PC-3 (cell line): ENCODE results near the gene DUSP8.

ENCODE experiments used
- EZH2 ChIP-seq: fragments of 300-600 bp; sonication (generic); IDR thresholded peaks from one replicate; pipeline ENCODE4 v1.6.1; 2017; ENCODE audit warnings: antibody characterized with exemption, mild to moderate bottlenecking, low read length; ENCODE audit not compliant: unreplicated experiment
- TF ChIP-seq, protein P1 (sequence below): fragments of 300-600 bp; sonication (generic); conservative IDR thresholded peaks from 2 replicates; pipeline ENCODE4 v1.5.1; 2017; ENCODE audit warnings: antibody characterized with exemption, low read depth, mild to moderate bottlenecking, low read length

DNA sequence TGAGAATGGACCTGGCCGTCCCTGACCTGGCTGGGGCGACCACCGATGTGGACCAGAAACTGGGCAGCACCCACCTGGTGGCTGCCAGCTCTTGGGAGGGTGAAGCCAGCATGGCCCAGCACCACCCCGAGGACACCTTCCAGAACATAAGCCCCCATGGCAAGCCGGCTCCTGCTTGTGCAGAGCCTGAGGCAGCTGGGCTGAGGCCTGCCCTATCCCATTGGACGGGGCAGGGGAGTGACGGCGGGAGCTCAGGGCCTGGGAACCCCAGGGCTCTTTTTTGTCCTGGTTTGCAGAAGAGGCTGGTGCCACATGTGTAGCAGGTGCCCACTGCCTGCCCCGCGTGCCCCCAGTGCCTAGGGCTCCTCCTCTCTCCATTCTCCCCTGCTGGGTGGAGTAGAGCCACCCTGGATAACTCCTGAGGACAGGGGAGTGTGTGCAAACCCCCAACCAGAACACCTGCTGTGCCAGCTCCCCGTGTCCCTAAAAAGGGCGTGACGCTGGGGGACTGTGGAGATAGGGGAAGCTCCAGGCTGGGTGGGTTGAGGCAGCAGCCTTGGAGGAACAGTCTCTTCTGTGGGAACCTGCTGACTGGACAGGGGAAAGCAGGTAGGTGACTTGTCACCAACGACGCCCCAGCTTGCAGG is 11.9 kb downstream of the DUSP8 start:
- TF ChIP-seq, protein P1, sequence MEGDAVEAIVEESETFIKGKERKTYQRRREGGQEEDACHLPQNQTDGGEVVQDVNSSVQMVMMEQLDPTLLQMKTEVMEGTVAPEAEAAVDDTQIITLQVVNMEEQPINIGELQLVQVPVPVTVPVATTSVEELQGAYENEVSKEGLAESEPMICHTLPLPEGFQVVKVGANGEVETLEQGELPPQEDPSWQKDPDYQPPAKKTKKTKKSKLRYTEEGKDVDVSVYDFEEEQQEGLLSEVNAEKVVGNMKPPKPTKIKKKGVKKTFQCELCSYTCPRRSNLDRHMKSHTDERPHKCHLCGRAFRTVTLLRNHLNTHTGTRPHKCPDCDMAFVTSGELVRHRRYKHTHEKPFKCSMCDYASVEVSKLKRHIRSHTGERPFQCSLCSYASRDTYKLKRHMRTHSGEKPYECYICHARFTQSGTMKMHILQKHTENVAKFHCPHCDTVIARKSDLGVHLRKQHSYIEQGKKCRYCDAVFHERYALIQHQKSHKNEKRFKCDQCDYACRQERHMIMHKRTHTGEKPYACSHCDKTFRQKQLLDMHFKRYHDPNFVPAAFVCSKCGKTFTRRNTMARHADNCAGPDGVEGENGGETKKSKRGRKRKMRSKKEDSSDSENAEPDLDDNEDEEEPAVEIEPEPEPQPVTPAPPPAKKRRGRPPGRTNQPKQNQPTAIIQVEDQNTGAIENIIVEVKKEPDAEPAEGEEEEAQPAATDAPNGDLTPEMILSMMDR, result no peak
- no peak for TF ChIP-seq EZH2
